Activated T-cell treated with anti-CD3 and anti-CD28 coated beads, Interleukin-2, amount 50 U/mL, for 48 hours (primary cell): ENCODE results near the gene HS3ST5.
"Not testable (repeated sequence)": the region's sequence is repeated elsewhere in the genome, so short reads cannot be mapped to it uniquely, and the experiment has no call there.

Experiments
- DNase-seq, 2 experiments: peaks; one replicate each; pipeline ENCODE4 v3.0.0-alpha.2; 2020

The HS3ST5 gene

DNA sequence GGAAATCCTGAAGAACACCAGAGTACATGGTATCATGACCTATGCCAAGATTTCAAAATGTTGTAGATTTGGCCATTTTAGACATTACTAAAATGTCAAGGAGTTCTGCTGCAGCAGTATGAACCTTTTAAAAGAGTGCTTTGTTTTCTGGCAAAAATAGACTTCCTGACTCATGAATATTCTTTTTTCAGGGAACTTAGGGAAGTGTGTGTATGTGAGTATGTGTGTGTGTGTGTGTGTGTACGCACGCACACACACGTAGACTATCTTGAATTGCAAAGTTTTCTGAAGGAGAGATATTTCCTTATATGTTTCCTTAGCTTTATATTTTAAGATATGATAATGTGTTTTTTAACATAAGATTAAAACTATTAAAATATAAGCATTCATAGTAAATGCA lies 161.2 kb downstream of the HS3ST5 start:
- no peak for DNase-seq

DNA sequence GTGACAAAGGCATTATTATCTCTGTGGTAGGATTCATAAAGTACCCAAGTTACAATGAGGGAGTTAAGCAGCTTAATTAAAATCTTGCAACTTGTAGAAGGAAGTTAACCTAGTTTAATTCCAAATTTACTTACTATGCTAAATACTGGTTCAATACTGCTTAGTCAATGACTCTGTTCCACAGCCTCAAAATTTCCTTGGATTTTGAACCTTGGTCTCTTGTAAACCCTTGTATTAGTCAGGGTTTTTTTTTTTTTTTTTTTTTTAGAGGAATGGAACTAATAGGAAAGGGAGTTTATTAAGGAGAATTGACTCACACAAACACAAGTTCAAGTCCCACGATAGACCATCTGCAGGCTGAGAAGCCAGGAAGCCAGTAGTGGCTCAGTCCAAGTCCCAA lies 163.4 kb downstream of the HS3ST5 start:
- DNase-seq: no peak

- DNase-seq: no peak
Observed at GRCh38 chr6:114176726-114177125, 166.1 kb downstream of the HS3ST5 start.

GRCh38 chr6:114172576-114173260 lies 170.1 kb downstream of the HS3ST5 start:
- no peak for DNase-seq

GRCh38 chr6:114171473-114171872 lies 171.3 kb downstream of the HS3ST5 start:
- no peak for DNase-seq

- no peak for DNase-seq
Observed at GRCh38 chr6:114170958-114171387, 171.8 kb downstream of the HS3ST5 start.

- DNase-seq: no peak
Observed at GRCh38 chr6:114170372-114170771, 172.5 kb downstream of the HS3ST5 start.

DNA sequence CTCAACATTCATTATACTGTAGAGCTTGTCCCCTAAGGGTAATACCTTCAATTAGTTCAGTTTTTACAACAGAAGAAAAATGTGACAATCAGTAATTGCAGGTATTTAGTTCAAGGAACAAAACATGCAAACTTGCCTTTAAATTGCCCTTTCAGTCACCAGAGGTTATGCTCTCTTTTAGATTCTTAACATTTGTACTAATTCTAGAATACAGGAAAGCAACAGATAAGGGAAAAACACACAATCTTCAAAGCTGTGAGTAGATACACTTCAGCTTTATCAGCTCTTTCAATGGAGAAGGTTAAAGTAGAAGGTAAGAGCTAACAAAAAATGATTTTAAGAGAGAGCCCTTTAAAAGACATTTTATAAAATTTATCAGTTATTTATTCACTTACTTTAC lies 173.1 kb downstream of the HS3ST5 start:
- no peak for DNase-seq

DNA sequence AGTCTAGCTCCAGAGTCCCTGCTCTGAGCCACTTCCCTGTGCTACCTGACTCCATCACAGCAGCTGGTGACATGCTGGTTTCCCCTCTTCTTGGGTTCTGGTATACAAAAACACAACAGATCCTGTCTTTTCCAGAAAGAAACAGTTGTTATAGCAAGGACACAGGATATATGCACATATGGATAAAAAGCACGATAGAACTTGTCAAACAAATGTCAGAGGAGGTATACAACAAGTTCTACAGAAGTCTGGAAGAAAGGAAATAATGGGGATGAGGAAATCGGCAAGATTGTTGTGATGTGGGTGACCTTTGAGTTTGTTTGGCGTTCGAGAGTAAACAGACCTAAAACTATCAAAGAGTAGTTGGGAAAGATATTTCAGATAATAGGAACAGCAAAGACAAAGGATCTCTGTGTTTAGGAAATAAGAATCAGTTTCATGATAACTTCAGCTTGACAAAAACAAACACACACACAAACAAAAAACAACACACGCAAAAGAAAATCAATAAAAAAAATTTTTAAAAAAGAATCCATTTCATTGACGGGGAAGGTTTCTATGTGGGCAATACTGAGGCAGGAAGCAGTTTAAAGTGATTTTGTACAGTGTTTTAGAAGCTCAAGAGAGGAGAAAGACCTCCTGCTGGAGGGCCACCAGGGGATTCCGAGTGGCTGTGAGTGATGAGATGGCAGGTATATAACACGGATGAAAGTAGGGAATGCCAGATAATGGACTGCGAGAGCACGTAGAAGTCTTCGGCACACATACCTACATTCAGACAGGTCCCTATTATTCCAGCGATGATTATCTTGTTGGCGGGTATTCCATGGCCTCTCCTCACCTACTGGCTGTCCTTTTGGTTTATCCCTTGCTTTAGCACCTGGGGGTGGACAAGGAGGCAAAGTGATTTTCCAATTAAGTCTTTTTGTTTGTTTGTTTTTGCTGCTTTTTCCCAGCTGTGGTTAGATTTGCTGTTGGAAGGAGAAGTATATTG lies 174.9 kb downstream of the HS3ST5 start:
- no peak for DNase-seq

GRCh38 chr6:114164207-114164606 lies 178.6 kb downstream of the HS3ST5 start:
- no peak for DNase-seq

DNA sequence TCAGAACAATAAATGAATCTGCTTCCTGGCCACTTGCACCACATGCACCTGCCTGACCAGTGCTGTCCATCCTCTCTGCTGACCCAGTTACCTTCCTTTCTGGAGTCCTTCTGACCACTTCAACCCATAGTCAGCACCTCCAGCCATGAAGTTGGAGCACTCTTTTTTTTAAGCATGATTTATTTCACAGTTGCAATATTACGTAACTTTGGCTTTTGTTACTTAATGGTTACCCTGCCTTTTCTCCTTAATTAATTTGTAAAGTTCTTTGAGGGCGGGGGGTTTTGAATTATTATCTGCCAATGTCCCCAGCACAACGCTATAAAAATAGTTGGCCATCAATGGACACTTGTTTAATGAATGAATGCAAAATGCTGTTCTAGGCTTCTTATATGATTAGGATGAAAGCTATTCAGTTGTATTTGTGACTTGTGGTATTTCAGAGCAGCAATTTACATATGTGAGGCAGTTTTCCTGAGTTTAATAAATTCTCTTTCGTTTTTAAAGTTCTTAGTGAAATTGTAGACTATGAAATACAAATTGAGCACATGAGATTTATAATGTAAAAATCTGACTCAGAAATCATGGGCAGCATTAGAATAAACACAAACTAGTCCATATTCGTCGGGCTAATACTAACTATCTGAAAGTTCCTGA lies 180.0 kb downstream of the HS3ST5 start:
- DNase-seq: no peak

- DNase-seq: no peak
Observed at GRCh38 chr6:114160881-114161280, 181.9 kb downstream of the HS3ST5 start.

GRCh38 chr6:114159727-114160126 lies 183.1 kb downstream of the HS3ST5 start:
- no peak for DNase-seq

DNA sequence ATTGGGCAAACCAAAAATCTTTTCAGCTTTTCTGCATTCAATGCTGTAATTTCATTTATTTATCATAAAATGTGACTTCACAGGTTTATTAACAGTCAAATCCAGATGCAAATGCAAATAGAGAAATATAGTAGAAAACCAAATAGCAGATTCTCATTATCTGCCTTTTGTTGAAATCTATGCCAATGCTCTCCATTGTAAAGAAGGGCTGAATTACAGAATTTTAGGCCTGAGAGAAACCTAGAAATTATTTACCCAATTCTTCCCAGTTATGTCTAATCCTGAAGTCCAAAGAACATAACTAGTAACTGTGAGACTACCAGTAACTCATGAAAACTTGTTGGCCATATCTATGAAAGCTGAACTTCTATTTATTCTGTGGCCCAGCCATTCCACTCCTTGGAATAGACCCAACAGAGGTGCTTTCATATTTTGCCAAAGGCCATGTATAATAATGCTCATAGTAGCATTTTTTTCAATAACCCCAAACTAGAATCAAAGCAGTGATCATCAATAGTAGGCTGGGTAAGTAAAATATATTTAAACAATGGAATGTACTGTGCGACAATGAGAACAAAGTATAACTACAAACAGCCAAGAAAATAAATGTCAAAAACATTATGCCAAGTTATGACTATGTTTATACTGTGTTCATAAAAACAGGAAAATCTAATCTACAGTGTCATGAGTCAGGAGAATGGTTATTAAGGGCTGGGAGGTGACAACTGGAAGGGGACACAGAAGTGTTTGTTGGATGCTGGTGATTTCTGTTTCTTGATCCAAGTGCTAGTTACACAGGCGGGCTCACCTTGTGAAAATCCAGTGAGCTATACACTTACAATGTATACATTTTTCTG lies 183.8 kb downstream of the HS3ST5 start:
- DNase-seq: no peak

- DNase-seq: no peak
Observed at GRCh38 chr6:114158411-114158810, 184.4 kb downstream of the HS3ST5 start.

DNA sequence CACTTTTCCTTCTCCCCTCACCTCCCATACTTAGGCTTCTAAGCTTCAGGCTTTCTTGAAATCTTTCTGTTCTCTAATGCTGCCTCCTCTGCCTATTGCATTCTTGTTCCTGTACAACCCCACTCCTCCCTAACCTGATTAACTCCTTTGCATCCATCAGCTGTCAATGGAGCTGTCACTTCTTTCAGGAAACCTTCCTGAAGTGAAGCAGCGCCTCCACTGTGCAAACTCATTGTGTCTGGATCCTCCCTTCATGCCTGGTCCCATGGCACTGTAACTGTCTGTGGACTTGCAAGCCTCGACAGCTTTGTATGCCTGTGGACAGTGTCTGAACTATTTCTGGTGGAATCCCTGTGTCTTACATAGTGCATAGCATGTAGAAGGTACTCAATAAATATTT lies 185.0 kb downstream of the HS3ST5 start:
- no peak for DNase-seq

DNA sequence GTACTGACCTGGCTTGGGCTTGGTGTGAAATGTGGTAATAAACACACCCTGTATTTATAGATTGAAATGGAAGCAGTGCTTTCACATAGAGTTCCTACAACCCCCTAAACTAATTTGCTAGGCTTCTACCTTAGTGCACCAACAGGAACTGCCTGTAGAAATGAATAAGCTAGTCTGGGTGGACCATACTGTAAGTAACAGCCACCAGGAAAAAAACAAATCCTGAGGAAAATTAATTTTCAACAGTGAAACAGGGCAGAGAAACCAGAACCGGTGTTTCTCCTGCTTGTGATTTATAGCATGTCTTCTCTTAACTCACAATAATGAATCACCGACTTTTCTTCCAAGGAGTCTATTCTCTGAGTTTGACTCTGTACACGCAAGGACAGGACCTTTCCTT lies 187.1 kb downstream of the HS3ST5 start:
- DNase-seq: no peak

GRCh38 chr6:114154812-114155211 lies 188.0 kb downstream of the HS3ST5 start:
- DNase-seq: no peak

GRCh38 chr6:114153448-114153847 lies 189.4 kb downstream of the HS3ST5 start:
- DNase-seq: no peak

- no peak for DNase-seq
Observed at GRCh38 chr6:114151064-114151690, 191.6 kb downstream of the HS3ST5 start.

DNA sequence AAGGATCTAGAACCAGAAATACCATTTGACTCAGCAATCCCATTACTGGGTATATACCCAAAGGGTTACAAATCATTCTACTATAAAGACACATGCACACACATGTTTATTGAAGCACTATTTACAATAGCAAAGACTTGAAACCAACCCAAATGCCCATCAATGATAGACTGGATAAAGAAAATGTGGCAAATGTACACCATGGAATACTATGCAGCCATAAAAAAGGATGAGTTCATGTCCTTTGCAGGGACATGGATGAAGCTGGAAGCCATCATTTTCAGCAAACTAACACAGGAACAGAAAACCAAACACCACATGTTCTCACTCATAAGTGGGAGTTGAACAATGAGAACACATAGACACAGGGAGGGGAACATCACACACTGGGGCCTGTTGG lies 193.6 kb downstream of the HS3ST5 start:
- DNase-seq: not testable (repeated sequence)
